ENCODE data around the gene NCOA4. TPM values are rescaled to one million over a fixed set of nuclear protein-coding genes. Genes with fewer than 3 reads are reported as not detected.
"Not testable (repeated sequence)": the region's sequence is repeated elsewhere in the genome, so short reads cannot be mapped to it uniquely, and the experiment has no call there.

NCOA4 gene
- total RNA-seq, 1 experiment from 2014 or later: 61.7 TPM

- Histone ChIP-seq H3K9me3 (ENCODE audit: low read length) (no peaks in the 10 kb centered on the region), H3K9ac (ENCODE audit: low read length) (no peak overlapping the region), H3K79me2 (ENCODE audit: low read length) (no peaks in the 10 kb centered on the region), H3K4me1 (ENCODE audit: insufficient read depth, low read length) (no peaks in the 10 kb centered on the region), H3K9me2 (replicated peaks; ENCODE audit: low read length) (no peaks in the 10 kb centered on the region), H3F3A (ENCODE audit: low read length, unreplicated experiment) (no peaks in the 10 kb centered on the region), H2AFZ (ENCODE audit: low read length) (no peak overlapping the region), H4K20me1 (ENCODE audit: low read length) (no peaks in the 10 kb centered on the region), H3K27me3 (ENCODE audit: low read length) (no peaks in the 10 kb centered on the region), H3K27ac (ENCODE audit: low read length) (no peak overlapping the region), H3K4me3 (ENCODE audit: low read length) (no peak overlapping the region), H3K36me3 (ENCODE audit: low read depth, low read length) (no peaks in the 10 kb centered on the region), H3K4me2 (ENCODE audit: low read length) (no peak overlapping the region)
- ATAC-seq: no peak
- ChIA-PET CTCF (no interaction called here), POLR2A (ENCODE audit: unreplicated experiment) (no interaction called here)
- peak; percentile 7 for DNase-seq
- intact Hi-C loops (cut with micrococcal nuclease): no loop called here
- BruUV-seq (replicated peaks): no TSS peak
- TF ChIP-seq EZH2 (IDR thresholded peaks at IDR 0.05; ENCODE audit: low read length, unreplicated experiment) (no peak), EZH2phosphoT487 (IDR thresholded peaks at IDR 0.05; ENCODE audit: borderline replicate concordance, low read length) (no peak), CTCF (conservative IDR thresholded peaks at IDR 0.05; ENCODE audit: low read depth, low read length) (no peak)
Measured at GRCh38 chr10:46064269-46064817, 33.9 kb upstream of the NCOA4 start.

- DNase-seq (no peak), ATAC-seq (no peak)
- no peaks in the 10 kb centered on the region for H3K9me3 ChIP-seq (ENCODE audit: low read length)
- no peak overlapping the region for H3K27ac ChIP-seq (ENCODE audit: low read length)
- H3F3A ChIP-seq (ENCODE audit: low read length, unreplicated experiment): no peaks in the 10 kb centered on the region
- intact Hi-C loops (cut with micrococcal nuclease): no loop called here
- H3K4me2 ChIP-seq (ENCODE audit: low read length): no peak overlapping the region
- H3K4me3 ChIP-seq (ENCODE audit: low read length): no peak overlapping the region
- H3K36me3 ChIP-seq (ENCODE audit: low read depth, low read length): no peaks in the 10 kb centered on the region
- no peak overlapping the region for H2AFZ ChIP-seq (ENCODE audit: low read length)
- no peak overlapping the region for H3K9ac ChIP-seq (ENCODE audit: low read length)
- no peaks in the 10 kb centered on the region for H3K79me2 ChIP-seq (ENCODE audit: low read length)
- CTCF ChIA-PET: no interaction called here
- H4K20me1 ChIP-seq (ENCODE audit: low read length): no peaks in the 10 kb centered on the region
- no peaks in the 10 kb centered on the region for H3K4me1 ChIP-seq (ENCODE audit: insufficient read depth, low read length)
- POLR2A ChIA-PET (ENCODE audit: unreplicated experiment): no interaction called here
- no peaks in the 10 kb centered on the region for H3K27me3 ChIP-seq (ENCODE audit: low read length)
- H3K9me2 ChIP-seq (replicated peaks; ENCODE audit: low read length): no peaks in the 10 kb centered on the region
- TF ChIP-seq CTCF (conservative IDR thresholded peaks at IDR 0.05; ENCODE audit: low read depth, low read length): no peak
- TF ChIP-seq EZH2phosphoT487 (IDR thresholded peaks at IDR 0.05; ENCODE audit: borderline replicate concordance, low read length): no peak
- TF ChIP-seq EZH2 (IDR thresholded peaks at IDR 0.05; ENCODE audit: low read length, unreplicated experiment): no peak
- BruUV-seq (replicated peaks): no TSS peak
Measured at GRCh38 chr10:46062723-46063428, 32.5 kb upstream of the NCOA4 start.

- no peaks in the 10 kb centered on the region for H3K9me3 ChIP-seq (ENCODE audit: low read length)
- no peaks in the 10 kb centered on the region for H3K4me1 ChIP-seq (ENCODE audit: insufficient read depth, low read length)
- no peak overlapping the region for H3K9ac ChIP-seq (ENCODE audit: low read length)
- no peaks in the 10 kb centered on the region for H4K20me1 ChIP-seq (ENCODE audit: low read length)
- H3K9me2 ChIP-seq (replicated peaks; ENCODE audit: low read length): no peaks in the 10 kb centered on the region
- no peak for DNase-seq
- no peak overlapping the region for H3K4me2 ChIP-seq (ENCODE audit: low read length)
- TF ChIP-seq CTCF (conservative IDR thresholded peaks at IDR 0.05; ENCODE audit: low read depth, low read length) (no peak), EZH2phosphoT487 (IDR thresholded peaks at IDR 0.05; ENCODE audit: borderline replicate concordance, low read length) (no peak), EZH2 (IDR thresholded peaks at IDR 0.05; ENCODE audit: low read length, unreplicated experiment) (no peak)
- ChIA-PET POLR2A (ENCODE audit: unreplicated experiment) (no interaction called here), CTCF (no interaction called here)
- ATAC-seq: no peak
- no peak overlapping the region for H2AFZ ChIP-seq (ENCODE audit: low read length)
- H3K79me2 ChIP-seq (ENCODE audit: low read length): no peaks in the 10 kb centered on the region
- BruUV-seq (replicated peaks): no TSS peak
- no peaks in the 10 kb centered on the region for H3K27me3 ChIP-seq (ENCODE audit: low read length)
- H3K36me3 ChIP-seq (ENCODE audit: low read depth, low read length): no peaks in the 10 kb centered on the region
- H3F3A ChIP-seq (ENCODE audit: low read length, unreplicated experiment): no peaks in the 10 kb centered on the region
- H3K27ac ChIP-seq (ENCODE audit: low read length): no peak overlapping the region
- intact Hi-C loops (cut with micrococcal nuclease): no loop called here
- no peak overlapping the region for H3K4me3 ChIP-seq (ENCODE audit: low read length)
Measured at GRCh38 chr10:46060706-46061105, 30.3 kb upstream of the NCOA4 start.

- H3K4me3 ChIP-seq (ENCODE audit: low read length); ATAC-seq; H4K20me1 ChIP-seq (ENCODE audit: low read length); H3K9ac ChIP-seq (ENCODE audit: low read length); H3K9me3 ChIP-seq (ENCODE audit: low read length); H3K27ac ChIP-seq (ENCODE audit: low read length); DNase-seq; H3K79me2 ChIP-seq (ENCODE audit: low read length); H3F3A ChIP-seq (ENCODE audit: low read length, unreplicated experiment); H3K9me2 ChIP-seq (replicated peaks; ENCODE audit: low read length); H3K36me3 ChIP-seq (ENCODE audit: low read depth, low read length); POLR2A ChIA-PET (ENCODE audit: unreplicated experiment); BruUV-seq (replicated peaks); H3K27me3 ChIP-seq (ENCODE audit: low read length); intact Hi-C loops (cut with micrococcal nuclease); H3K4me2 ChIP-seq (ENCODE audit: low read length); CTCF ChIA-PET; H3K4me1 ChIP-seq (ENCODE audit: insufficient read depth, low read length); H2AFZ ChIP-seq (ENCODE audit: low read length): not testable (repeated sequence)
Measured at GRCh38 chr10:46057927-46058326, 27.5 kb upstream of the NCOA4 start.
